GM12878 (cell line): ENCODE measurements around the gene HMCES.

ENCODE experiments used
- JUND ChIP-seq: IDR thresholded peaks from 2 replicates; pipeline ENCODE4 v1.6.1; 2012; ENCODE audit warnings: low read depth, mild to moderate bottlenecking, low read length, improper control_type of control experiment, moderate library complexity
- SREBF2 ChIP-seq: IDR thresholded peaks from 2 replicates; pipeline ENCODE4 v1.6.1; 2012; ENCODE audit warnings: mild to moderate bottlenecking, low read length
- TF ChIP-seq, protein P1 (sequence below), 3 experiments: IDR thresholded peaks in 2 of 3; conservative IDR thresholded peaks in 1 of 3; 2 replicates each; pipeline ENCODE4 v1.5.1; 2011; ENCODE audit warnings: low read depth in 3 of 3, low read length in 3 of 3, mild to moderate bottlenecking in 3 of 3, control low read depth in 2 of 3, moderate library complexity in 2 of 3, inconsistent platforms in 1 of 3, mixed read lengths in 1 of 3; ENCODE audit not compliant: control insufficient read depth in 2 of 3, insufficient read depth in 1 of 3; ENCODE audit errors: extremely low read depth in 1 of 3

DNA sequence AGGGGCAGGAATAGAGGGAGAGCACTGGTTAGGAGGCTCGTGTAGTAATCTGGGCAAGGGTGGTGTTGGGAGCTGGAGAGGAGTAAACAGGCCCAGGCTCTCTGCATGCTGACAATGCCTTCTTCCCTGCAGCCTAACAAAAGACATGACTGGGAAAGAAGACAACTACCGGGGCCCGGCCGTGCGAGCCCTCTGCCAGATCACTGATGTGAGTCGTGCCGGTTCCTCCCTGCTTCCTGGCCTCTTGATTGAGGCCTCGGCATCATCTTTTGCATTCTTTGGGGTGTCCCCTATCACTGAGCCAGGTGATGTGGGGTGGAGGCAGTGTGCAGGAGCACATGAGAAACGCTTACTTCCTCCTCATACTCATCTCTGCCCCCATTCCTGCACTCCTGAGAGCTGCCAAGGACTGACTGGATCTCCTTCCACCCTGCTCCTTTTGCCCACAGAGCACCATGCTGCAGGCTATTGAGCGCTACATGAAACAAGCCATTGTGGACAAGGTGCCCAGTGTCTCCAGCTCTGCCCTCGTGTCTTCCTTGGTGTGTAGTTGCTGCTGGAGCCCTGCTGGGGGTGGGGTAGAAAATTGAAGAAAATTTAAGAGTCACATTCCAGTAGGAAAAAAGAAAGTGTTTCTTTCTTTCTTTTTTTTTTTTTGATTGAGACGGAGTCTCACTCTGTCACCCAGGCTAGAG, 24.0 kb upstream of the HMCES start:
- TF ChIP-seq, protein P1, sequence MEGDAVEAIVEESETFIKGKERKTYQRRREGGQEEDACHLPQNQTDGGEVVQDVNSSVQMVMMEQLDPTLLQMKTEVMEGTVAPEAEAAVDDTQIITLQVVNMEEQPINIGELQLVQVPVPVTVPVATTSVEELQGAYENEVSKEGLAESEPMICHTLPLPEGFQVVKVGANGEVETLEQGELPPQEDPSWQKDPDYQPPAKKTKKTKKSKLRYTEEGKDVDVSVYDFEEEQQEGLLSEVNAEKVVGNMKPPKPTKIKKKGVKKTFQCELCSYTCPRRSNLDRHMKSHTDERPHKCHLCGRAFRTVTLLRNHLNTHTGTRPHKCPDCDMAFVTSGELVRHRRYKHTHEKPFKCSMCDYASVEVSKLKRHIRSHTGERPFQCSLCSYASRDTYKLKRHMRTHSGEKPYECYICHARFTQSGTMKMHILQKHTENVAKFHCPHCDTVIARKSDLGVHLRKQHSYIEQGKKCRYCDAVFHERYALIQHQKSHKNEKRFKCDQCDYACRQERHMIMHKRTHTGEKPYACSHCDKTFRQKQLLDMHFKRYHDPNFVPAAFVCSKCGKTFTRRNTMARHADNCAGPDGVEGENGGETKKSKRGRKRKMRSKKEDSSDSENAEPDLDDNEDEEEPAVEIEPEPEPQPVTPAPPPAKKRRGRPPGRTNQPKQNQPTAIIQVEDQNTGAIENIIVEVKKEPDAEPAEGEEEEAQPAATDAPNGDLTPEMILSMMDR (IDR thresholded peaks at IDR 0.05 in 2 of 3, conservative IDR thresholded peaks at IDR 0.05 in 1 of 3; ENCODE audit: control insufficient read depth in 2 of 3, extremely low read depth in 1 of 3, insufficient read depth in 1 of 3, low read depth in 3 of 3, low read length in 3 of 3), result no peak
- TF ChIP-seq JUND (no peak), SREBF2 (no peak)
